Measurements from ENCODE around the gene DDX20.
A peak's percentile ranks its signal among the peaks of the same experiment; 100 is the strongest.

The DDX20 gene

GRCh38 chr1:111751906-111752575 lies 3.7 kb upstream of the DDX20 start:
- no peak for DNase-seq

GRCh38 chr1:111754984-111755330 lies 744 bp upstream of the DDX20 start:
- DNase-seq, result peak in 1 of 2 experiments; percentile 38

DNA sequence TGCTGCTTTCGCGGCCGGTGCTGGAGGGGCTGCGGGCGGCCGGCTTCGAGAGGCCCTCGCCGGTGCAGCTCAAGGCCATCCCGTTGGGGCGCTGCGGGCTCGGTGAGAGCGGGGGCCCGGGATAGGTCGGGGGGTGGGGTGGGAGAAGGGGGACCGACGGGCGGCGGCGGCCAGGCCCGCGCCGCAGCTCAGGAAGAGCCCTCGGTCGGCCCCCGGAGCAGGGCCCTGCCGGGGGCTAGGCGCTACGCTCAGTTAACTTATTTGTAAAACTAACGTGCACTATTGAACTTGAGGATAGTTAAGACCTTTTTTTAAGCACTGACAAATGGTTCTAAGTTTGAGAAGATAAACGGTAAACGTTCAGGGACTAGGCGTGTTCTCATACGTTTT lies 418 bp downstream of the DDX20 start:
- DNase-seq, result no peak

- DNase-seq, result no peak
These were observed 2.7 kb downstream of the DDX20 start for GRCh38 chr1:111758373-111758772.

DNA sequence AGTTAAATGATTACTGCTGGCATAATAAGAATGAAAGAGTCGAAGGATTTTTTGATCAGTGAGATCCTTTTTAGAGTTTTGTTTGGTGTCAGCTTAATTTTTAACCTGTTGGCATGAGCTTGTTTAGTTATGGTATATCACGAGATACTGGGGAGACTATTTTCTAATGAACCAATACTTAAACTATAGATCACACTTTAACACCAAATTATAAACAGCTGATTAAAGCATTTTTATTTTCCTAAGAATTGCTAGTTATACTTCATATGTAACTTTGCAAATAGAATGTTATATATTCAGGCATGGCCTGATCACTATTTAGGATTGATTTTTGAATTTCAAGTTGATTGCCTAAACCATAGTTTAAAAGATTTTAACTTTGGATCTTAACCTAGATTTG lies 6.0 kb downstream of the DDX20 start:
- DNase-seq, result no peak

DNA sequence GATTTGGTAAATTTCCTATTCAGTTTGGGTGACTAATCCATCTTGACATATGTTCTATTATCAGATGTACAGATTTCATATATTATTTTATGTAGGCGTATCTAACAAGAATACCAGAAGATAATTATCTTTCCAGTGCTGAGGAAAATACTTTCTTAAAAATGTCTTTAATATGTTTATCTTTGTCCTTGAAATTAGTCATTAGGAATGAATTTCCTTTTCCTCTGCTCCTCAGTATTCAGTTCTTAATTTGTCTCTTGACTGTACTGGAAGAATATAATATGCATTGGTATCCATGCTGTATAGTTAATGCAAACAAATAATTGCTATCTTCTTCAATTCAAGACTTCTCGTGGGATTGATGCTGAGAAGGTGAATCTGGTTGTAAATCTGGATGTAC lies 6.6 kb downstream of the DDX20 start:
- DNase-seq, result no peak

DNA sequence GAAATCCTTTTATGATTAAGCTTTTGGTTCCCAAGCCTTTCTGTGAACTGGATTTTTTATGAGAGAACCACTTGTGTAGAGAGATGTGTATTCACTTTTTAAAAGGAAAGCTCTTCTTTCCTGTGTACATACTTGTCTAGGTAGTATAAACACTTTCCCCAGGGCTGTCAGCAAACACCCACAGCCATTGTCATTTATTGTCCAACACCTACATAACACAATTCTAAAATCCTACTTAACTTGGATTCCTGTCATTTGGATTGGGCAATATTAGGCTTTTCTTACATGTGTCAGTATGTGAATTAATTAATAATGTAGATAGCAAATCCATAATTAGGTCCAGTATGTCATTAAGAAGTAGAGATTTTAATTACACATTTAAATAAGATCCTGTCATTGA lies 12.3 kb downstream of the DDX20 start:
- no peak for DNase-seq

- no peak for DNase-seq
These were observed 12.9 kb downstream of the DDX20 start for GRCh38 chr1:111768625-111769024.

GRCh38 chr1:111769517-111770146 lies 13.9 kb downstream of the DDX20 start:
- DNase-seq, result peak in 1 of 2 experiments; percentile 50

DNA sequence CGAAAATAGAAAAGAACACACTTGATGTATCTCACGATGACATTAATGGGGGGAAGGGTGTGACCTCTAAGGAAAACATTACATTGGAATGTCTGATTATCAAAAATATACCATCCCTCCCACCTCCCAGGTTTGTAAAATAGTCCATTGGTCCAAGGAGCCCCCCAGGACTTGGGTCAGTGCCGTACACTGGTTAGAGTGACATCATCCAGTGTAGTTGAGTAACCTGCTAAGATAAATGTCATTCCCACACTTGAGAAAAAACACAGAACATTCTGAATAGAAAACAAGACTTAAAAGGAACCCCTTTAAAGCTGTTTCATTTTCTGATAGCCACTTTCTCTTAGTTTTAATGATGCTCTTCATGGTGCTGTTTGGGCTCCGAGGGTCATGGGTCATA lies 15.2 kb downstream of the DDX20 start:
- no peak for DNase-seq

DNA sequence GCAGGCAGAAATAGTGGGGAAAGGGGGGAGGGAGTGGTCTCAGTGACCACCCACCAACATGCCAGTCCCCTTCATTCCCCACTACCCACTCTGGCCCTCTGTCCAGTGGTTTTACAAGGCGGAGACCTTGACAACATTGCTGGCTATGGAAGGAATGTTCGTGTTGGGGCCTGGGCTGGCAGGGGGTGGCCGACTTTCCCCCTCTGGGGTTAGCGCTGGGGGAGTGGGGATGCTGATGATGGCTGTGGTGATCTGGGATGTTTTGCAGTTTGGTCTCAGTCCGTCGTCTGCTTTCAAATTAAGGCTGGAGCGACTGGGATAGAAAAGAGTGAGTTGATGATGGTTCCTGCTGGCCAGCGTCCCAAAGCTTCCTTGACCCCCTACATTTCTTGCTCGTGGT lies 20.3 kb downstream of the DDX20 start:
- DNase-seq, result no peak

DNA sequence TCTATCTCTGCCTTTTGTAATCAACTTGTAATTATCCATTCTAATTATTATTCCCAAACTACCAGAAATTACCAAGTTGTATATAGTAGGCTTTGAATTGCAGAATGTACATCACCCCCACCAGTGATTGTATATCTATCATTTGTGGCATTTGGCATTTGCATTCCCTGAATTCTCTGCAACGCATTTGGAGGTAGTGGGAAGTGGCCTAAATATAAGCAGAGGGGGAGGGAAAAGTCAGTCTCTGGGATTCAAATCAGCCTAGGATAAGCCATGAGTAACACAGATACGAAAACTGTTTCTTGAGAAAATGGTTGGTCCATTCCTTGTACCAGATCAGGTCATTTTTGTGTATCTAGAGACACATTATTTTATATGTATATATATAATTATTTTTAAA lies 20.7 kb downstream of the DDX20 start:
- DNase-seq, result no peak

DNA sequence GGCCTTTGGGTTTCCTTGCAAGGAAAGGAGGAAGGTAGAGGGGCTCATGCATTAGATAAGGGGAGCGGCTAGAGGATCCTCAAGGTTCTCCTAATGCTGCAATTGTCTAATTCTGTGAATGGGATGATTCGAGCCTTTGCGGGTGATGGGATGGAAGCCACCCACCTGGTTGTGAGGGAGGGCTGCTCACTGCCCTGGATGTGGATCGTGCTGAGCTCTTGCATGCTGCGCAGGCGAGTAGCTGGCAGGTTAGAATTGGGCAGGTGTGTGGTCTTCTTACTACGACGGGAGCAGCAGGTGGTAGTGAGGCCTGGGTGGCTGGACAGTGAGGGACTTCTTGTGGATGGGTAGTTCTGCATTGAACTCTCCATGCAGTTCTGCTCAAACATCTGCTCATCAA lies 21.2 kb downstream of the DDX20 start:
- no peak for DNase-seq

DNA sequence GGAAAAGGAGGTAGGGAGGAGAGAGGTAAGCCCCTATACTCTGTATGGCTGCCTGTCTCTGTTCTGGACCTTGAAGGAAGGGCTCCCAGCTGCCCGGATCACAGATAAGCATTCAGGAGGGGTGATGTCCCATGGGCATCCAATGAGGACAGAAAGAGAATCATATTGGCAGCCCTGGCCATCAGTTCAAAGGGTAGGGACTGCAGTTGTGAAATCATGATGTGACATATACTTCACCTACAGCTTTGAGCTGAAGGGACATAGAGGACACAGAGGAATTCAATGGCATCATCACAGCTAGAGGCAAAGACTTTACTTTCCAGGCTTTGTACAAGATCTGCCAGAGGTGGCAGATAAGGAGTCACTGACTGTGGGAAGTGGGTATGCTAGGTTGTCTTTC lies 21.6 kb downstream of the DDX20 start:
- no peak for DNase-seq

DNA sequence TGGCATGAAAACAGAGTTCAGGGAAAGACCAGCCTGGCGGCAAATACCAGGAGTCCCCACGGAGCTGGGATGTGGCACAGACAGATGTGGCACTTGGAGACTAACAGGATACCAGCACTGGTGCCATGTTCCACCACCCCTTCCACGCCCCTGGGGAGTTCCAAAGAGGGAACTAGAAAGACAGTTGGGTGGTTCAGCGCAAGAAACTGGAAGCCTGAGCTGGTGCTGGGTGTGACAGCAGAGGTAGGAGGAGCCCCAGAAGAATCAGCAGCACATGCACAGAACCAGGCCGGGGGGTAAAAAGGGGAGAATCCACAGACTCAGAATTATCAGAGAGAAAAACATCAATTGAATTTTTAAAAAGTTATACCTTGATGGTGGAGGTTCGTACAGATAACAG lies 22.4 kb downstream of the DDX20 start:
- no peak for DNase-seq

- no peak for DNase-seq
These were observed 22.9 kb downstream of the DDX20 start for GRCh38 chr1:111778541-111779051.

DNA sequence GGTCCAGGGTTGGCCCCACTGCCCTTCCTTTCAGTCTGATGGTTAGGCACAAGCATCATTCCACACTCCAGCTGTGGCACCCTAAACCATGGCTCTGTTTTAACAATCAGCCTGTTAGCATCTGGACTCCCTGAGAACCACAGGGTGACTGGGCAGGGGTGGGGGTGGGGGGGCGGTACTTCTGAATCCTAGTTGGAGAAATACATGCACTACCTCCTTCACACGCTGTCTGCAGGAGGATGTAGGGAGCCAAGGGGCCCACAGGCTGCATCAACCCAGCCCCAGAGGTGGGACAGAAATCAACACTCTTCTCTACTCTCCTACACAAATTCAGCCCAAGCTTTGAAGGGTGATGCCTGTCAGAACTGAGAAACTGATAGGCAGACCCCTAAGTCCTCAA lies 23.8 kb downstream of the DDX20 start:
- DNase-seq, result no peak

DNA sequence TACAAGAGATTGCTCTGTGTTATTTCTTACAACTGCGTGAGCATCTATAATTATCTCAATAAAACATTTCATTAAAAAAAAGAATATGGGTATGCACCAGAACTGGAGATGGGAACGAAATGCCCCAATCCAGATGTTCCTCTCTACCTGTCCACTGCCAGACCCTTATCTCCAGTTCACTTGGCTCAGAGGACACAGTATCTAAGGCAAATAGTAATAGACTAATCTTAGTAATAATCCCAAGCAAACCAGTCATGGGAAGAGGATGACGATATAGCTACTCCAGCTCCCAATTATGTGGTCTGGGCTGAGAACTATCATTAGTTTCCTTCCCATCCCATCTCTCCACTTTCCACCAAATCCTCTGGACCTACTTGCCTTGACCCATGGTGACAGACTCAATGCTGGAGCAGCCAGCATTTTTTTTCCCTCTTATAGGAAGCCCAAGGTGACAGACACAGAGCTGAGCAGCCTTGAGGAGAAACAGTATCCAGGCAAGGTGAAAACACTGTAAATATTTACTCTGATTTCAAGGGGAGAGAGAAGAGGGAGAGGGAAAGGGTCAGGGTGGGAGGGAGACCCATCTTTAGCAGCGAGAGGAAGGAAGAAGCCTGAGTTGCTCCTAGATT lies 28.7 kb downstream of the DDX20 start:
- DNase-seq, result no peak

- DNase-seq, result no peak
These were observed 31.0 kb downstream of the DDX20 start for GRCh38 chr1:111786669-111787207.

GRCh38 chr1:111789142-111789541 lies 33.4 kb downstream of the DDX20 start:
- no peak for DNase-seq

GRCh38 chr1:111789666-111790316 lies 34.1 kb downstream of the DDX20 start:
- no peak for DNase-seq

GRCh38 chr1:111791776-111792175 lies 36.1 kb downstream of the DDX20 start:
- DNase-seq, result no peak

- DNase-seq, result no peak
These were observed 36.5 kb downstream of the DDX20 start for GRCh38 chr1:111792249-111792648.

DNA sequence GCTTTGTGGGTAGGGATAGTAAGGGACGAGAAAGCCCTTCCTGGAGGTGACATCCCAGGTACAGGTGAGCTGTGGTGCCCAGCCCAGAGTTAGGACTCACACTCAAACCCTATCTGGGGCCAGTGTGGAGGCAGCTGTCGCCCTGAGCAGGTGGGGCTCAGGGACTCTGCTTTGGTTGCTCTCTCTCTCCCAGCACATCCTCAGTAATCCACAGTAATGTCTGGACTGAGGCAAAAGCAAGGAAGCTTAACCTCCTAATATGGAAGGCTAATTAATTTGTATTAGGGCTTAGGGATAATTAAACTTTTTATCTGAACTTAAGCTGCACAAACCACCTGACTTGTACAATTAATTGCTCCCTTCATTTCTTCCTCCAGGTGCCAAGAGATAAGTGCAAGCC lies 38.2 kb downstream of the DDX20 start:
- DNase-seq, result peak in 1 of 2 experiments; percentile 6
